HG03280 (cell line): ENCODE measurements around the gene C17orf58.
"Not testable (repeated sequence)": the region's sequence is repeated elsewhere in the genome, so short reads cannot be mapped to it uniquely, and the experiment has no call there.

ENCODE experiments used
- ATAC-seq: cut with Tn5 transposase; IDR thresholded peaks from one replicate; pipeline ENCODE4 v1.9.1; 2021; ENCODE audit warnings: mild to moderate bottlenecking, moderate library complexity; ENCODE audit not compliant: unreplicated experiment

C17orf58 gene

GRCh38 chr17:68006797-68007196 lies 10.5 kb upstream of the C17orf58 start:
- no peak for ATAC-seq

- ATAC-seq, result no peak
These were observed 7.9 kb upstream of the C17orf58 start for GRCh38 chr17:68004201-68004600.

DNA sequence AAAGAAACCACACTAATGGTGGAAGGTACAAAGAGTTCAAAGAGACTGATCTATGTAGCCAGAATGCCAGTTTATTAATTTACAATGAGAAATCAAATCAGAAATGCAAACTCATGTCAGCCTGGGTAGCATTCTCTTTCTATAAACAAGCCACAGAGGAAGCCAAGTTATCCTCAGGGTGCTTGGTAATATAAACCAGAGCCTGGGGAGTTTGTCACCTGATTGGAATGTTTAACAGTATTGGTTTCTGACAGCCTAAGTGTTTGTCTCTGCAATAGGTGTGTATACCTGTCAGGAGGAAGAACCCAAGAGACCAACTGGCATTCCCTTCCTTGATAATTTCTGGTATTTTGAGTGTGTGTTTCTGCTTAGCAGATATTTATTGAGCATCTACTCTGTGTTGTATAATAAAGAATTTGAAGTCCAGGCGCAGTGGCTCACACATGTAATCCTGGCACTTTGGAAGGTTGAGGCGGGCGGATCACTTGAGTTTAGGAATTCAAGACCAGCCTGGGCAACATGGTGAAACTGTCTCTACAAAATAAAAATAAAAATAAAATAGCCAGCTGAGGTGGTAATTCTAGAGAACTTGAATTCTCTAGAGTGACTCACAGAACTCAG lies 3.1 kb upstream of the C17orf58 start:
- ATAC-seq, result no peak

DNA sequence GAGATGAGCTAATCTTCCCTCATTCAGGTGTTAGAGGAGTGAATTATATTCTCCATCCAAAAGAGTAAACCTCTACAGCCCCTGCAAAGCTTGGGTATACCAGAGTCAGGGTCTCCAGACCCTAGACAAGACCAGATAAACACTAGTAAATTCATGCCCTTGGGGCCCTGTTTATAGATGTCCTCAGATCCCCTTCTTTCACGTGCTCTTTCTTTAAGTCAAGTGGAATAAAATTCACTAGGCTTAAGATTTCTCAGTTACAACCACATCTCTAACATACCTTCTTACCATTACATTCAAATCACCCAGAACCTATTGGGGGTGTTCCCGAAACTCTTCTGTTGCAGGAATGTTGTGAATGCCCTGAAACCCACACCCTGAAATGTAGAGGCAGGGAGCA lies 2.2 kb upstream of the C17orf58 start:
- no peak for ATAC-seq

DNA sequence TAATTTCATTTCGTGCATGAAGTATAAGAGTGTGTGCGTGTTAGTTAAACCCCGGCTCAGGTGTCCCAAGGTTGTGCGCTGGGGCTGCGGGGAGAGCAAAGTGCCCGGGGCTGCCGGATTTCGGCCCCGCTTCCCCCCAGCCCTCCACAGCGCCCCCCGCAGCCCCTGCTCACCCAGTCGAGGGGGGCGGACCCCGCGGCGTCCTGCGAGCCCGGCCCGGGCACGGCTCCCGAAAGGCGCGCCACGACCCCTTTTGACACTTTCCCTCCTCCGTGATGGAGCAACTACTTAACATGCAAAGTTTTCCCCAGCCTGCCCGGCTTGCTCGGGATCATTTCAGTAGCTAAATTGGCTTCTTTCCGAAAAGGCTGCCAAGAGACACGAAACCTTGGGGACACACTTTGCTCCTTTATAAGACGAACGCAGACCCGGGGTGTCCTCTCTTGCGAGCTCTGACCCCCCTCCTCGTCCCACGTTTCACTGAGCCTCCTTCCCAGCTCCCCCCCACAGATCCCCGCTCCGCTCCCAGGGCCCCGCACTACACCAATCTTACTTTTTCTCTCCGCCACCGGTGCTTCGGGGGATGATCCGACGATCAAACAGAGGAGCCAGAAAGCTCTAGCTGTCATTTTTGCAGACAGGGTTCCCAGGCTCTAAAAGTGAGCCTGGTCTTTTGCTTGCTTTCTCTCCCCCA lies 552 bp downstream of the C17orf58 start:
- ATAC-seq, result no peak

DNA sequence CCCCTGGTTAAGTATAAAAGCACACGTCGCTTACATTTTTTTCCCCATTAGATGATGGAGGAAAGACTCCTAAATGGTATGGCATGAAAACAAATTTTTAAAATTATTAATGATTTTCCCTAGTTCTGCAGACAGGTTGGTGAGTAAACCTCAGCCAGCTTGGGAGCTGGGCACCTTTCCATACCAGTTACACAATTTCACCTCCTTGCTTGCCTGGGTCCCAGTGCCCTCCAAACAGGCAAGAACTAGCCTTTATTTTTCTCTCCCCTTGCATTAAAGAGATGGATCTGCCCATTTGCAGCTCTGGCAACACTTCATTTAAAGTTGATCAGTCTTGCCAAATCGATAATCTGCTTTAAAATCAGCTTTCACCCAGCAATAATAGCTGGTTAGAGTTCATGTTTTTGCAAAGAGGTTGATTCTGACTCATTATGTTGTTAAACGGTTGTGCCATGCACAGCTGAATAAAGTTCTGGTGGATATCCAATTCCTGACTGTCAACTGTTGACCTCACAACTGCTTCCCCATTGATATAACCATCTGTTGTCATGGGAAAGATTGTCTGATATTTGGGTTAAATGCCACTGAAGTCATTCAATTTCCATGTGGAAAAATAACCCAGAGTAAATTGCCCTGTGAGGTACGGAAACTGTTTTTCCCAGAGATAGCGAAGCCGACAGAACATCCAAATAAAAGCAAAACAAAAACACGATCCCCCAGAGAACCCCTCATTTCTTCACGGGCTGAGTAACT lies 1.3 kb downstream of the C17orf58 start:
- no peak for ATAC-seq

DNA sequence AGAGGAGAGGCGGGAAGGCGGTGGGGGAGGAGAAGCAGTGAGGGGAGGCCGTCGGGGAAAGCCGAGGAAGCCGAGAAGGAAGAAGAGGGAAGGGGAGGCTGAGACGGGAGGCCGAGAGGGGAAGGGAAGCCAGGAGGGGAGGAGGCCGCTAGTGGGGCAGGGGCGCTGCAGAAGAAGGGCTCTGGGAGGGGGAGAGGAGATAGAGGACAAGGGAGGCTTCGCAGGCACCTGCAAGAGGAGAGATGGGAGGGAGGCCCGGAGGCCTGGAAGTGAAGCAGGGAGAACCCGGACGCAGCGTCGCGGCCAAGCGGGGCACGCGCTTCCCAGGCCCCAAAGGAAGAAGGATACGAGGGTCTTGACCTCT lies 2.3 kb downstream of the C17orf58 start:
- no peak for ATAC-seq

DNA sequence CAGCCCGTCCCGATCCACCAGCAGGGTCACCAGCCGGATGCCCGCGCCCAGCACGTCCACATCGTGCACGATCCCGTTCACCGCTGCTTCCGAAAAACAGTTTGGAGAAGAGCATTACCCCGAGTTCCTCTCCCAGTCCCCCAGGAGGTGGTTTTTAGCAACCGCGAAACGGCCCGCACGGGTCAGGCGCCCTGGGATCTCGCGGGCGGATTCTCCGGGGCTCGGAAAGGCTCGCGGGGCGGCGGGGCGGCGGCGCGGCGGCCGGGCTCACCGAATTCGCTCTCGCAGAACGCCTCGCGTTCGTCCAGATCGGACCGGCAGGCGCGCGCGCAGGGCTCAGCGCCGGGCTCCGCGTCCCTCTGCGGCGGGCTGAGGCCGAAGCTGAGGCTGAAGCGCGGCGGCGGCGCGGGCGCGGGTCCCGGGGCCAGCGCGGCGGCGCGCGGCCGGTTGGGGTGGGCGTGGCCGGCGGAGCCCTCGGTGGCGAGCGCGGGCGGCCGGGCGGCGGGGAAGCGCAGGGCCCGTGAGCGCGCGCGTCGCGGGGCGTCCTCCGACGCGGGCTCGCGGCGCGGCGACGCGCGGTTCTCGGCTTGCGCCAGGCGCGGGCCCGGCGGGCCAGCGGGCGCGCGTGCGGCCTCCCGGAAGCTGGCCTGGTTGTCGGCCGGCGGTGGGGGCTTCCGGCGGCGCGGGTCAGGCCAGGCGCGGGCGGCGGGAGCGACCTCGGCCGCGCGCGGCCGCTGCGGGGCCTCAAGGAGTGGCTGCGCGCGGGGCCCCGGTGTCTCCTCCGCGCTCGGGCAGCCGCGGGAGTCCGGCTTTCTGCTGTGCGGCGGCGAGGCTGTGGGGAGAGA lies 2.9 kb downstream of the C17orf58 start:
- ATAC-seq, result peak; percentile 85

- no peak for ATAC-seq
These were observed 3.6 kb downstream of the C17orf58 start for GRCh38 chr17:67992548-67993152.

DNA sequence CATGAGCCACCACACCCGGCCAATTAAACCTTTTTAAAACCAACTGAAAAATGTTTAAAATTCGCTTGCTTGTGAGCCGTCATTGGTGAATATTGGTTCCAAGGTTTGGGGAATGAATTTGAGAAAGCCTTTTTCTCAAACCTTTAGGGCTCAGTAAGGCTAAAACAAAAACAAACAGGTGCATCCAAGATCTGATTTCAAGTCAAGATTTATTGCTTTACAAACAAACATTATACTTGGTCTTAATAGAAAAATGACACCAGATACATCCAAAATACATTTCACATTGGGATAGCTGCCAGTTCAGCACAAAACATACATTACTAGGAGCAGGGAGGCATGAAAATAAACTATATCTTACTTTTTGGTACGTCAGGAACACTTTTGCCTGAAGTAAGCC lies 5.4 kb downstream of the C17orf58 start:
- ATAC-seq, result no peak

GRCh38 chr17:67983383-67983688 lies 12.9 kb downstream of the C17orf58 start:
- ATAC-seq, result no peak

DNA sequence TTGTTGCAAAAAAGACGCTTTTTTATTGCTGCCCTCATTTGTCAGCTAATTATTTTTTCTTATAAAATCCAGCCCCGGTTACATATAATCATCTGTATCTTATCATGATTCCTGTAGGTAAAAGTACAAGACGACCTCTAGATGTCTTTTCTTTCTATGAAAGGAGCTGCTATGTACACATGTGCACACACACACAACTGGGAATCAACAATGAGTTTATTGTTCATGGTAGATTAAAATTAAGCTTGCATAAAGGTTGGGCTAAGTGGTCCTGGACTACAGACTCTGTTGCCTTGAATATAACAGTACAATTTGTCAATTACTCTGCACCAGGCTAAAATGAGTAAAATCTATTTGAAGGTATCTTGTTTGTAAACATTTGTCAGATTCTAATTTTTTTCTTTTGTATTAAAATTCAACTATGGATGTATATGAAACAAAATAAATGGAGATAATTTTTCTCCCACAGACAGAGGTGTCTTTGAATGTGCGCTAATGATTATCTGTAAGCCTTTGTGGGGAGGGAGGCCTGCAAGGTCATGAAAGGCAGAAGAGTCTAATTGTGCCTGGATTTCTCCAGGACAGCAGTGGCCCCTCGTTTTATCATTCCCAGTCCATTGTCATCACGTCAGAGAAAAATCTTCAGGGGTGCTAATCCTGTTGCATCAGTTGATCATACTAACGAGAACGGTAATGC lies 13.4 kb downstream of the C17orf58 start:
- ATAC-seq, result no peak

DNA sequence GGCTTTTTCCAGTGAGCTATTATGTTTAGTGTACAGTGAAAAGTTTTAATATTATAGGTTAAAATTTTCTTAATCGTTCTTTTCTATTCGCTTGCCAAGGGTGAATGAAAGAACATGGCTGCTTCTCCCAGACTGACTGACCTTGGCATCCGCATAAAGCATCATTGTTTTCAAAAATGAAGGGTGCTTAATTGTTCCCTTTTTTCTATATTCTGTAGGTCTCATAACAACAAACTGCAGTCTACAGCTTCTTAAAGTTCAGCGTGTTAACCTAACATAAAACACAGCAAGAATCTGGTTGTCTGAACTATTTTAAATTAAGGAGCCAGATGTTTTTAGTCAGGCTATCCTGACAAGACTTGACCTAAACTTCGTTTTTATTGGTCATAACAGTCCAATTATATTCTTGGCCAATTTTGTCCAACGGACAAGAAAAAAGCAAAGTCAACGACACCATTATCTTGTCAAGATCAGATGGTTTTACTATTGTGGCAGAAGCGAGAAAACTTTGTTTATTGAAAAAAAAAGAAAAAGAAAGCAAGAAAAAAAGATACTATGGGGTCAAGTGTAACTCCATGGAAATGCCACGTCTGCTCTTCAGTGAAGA lies 14.1 kb downstream of the C17orf58 start:
- ATAC-seq, result no peak

- not testable (repeated sequence) for ATAC-seq
These were observed 15.4 kb downstream of the C17orf58 start for GRCh38 chr17:67980883-67981282.

DNA sequence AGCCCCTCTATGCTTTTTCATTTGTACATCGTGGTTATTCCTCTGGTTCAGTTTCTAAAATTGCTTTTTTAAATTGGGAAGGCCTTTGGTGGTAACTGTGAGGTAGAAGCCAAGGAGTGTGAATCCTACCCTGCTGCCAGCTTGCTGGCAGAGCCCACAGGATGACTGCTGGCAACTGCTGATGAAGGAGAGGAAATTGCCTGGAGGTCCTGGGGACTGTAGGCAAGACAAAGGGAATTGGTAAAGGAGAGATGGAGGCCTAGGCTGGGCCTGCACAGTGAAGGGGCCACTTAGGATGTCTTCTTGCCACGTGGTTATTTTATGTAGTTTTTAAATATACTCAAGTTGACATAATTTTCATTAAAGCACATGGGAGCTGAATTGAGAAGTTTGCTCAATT lies 15.8 kb downstream of the C17orf58 start:
- ATAC-seq, result no peak

DNA sequence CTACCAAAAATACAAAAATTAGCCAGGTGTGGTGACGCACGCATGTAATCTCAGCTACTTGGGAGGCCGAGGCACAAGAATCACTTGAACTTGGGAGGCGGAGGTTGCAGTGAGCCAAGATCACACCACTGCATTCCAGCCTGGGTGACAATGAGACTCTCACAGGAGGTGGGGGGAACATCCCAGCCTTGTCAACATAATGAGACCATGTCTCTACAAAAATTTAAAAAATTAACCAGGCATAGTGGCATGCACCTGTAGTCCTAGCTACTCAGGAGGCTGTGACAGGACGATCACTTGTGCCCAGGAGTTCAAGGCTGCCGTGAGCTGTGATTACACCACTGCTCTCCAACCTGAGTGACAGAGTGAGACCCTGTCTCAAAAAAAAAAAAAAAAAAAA lies 20.0 kb downstream of the C17orf58 start:
- ATAC-seq, result not testable (repeated sequence)

- no peak for ATAC-seq
These were observed 21.6 kb downstream of the C17orf58 start for GRCh38 chr17:67974598-67975066.

DNA sequence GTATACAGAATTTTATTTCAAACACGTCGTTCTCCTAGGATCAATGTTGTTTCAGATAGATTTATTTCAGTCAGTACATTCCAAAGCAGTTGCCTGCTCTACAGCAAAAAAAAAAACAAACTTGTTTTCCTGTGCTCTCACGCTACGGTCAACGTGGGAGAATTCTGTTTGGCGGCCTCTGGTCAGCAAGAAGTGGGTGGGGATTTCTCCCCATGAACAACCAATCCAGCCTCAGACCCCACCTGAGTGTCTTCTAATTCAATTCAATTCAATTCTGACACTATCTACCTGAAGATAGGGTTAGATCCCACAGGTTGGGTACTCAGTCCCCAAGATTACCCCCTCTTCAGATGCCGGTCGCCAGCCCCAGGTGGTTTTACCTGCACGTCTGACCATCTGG lies 22.1 kb downstream of the C17orf58 start:
- no peak for ATAC-seq

GRCh38 chr17:67970783-67971182 lies 25.5 kb downstream of the C17orf58 start:
- ATAC-seq, result no peak

- not testable (repeated sequence) for ATAC-seq
These were observed 33.1 kb downstream of the C17orf58 start for GRCh38 chr17:67963145-67963572.
